ENCODE results near the gene PAPPA.

The PAPPA gene

DNA sequence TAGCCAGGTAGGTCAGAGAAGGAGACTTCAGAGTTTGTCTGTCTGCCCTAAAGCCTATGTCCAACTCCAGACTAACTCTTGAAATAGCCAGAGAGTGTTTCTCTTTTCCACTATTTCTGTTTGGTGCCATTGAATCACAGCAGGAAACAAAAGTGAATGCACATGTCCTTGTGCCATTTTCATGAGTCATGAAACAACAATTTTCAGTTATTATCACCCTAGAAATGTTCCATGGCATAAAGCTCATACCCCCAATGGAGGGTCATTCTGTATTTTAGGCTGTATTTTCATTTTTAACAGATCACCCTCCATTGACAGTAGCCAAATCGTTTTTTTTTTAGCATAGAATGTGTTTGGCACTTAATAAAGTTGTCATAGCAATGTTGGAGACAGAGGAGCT lies 124.7 kb downstream of the PAPPA start:
- DNase-seq = no peak

DNA sequence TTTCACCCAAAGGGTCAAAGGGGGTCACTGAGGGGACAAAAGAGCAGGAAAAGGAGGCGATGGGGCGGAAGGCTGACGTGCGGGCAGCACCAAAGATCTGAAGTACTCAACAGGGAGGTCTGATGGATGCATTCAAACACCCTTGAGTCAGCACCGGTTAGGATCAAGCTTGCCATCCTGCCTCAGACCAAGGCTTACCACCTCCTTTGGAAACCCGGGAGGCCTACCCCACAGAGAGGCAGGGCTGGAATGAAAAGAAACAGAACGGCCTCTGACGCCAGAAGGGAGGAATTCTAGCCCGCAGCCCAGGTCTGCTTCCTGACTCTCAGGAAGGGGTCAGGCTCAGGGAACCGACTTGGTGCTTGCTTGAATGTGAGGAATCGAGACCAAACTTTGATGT lies 125.6 kb downstream of the PAPPA start:
- DNase-seq = no peak

DNA sequence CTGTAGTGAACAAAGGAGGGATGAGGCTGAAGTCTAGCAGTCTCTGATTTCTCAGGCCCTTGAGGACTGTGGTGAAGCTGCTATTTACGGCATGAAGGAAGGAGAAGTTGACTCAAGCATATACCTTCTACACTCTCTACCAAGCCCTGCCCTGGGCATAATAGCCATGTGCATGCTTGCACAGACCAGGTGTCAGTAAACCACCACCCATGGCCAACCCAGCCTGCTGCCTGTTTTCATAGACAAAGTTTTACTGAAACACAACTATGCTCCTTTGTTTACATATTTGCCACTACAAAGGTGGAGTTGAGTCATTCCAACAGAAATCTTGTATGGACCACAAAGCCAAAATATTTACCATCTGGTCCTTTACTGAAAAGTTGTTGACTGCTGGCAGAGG lies 126.9 kb downstream of the PAPPA start:
- no peak for DNase-seq

DNA sequence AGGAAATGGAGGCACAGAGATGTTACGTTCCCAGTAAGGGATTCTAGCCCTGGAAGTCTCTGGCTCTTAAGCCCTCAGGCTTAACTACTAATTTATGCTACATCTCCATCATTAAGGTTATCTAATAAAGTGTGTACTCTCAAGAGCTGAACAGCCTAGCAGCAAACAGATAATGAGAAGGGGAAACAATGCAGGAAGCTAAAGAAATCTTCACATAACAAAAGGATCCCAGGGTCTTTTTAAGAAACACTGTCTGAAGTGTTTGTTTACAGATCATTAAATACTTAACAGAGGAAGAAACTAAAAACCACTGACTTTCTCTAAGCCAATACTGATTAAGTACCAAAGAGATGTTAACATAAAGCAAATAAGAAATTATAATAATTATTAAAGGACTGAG lies 129.0 kb downstream of the PAPPA start:
- DNase-seq = no peak

DNA sequence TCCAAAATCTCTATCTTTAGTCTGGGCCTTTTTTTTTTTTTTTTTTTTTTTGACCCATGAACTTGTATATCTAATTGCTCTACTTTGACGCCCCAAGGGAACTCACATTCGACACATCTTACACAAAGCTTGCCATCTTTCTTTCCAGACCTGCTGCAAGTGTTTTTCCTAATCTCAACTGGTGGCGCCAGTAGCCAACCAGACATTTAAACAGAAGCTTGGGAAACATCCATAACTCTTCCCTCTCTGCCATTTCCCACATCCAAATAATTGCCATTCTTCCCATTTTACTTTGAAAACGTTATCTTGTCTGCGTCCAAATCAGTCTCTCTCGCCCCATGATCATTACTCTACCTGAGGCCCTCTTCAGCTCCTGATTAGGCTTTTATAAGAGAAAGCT lies 130.9 kb downstream of the PAPPA start:
- DNase-seq = no peak

DNA sequence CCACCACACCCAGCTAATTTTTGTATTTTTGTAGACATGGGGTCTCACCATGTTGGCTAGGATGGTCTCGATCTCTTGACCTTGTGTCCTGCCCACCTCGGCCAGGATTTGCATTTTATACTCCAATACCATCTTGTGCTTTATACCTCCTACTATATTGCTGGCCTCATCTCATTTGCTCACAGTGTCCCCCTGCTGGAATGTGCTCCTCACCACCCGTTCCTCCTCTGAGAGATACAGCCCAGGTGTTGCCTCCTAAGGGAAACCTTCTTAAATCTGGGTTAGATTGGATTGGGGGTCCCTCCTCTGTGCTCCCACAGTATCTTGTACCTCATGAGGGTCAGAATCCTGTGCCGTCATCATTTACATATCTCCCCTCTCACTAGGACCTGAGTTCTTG lies 131.7 kb downstream of the PAPPA start:
- DNase-seq = no peak

DNA sequence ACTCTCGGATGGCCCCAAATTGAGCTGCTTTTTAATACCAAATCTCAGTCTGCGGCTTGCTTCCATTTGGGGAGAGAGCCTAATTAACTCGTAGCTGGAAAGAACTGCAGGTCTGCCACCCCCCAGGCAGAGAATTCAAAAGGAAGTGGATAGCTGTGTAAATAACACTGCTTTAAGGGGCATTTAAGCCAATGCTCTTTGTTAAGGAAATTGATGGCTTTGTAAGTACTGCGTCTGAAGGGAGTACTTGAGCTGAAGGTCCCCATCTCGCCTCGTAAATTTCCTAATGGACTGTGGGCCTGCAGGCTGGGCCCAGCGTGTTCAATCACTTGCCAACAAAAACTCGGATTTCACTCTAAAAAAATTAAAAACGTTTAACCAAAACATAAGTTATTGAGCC lies 132.7 kb downstream of the PAPPA start:
- no peak for DNase-seq

DNA sequence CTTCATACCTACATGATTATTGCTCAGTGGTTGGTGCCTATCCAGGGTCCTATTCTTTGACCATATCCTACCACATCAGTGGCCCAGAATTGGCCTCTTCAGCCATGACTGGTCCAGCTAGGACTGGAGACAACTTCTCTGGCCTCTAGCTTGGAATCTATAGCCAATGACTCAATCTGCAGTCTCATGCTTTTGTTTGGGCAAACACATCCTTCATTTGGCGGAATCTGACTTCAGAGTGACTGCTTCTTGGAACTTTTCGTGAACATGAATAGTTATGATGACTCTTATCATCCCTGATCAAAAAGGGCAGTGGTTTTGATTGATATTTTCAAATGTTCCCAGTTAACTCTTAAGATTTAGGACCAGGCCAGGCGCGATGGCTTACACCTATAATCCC lies 134.1 kb downstream of the PAPPA start:
- no peak for DNase-seq

DNA sequence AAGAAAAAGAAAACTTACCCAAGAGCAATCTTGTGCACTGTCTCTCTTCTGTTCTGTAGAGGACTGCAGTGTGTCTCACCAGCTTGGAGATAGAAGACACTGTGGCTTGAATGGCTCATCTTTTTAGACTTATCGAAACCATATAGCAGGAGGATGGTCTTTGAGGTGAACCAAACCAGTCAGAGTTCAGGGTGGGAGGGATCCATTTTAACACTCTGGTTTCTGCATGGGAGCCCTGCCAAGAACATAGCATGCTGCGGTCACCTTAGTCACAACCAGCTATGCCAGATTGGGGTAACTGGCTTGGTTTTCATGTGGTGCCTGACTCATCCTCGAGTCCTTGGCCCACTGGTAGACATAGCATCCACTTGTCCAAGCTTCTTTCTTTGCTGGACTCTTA lies 135.1 kb downstream of the PAPPA start:
- DNase-seq = no peak

DNA sequence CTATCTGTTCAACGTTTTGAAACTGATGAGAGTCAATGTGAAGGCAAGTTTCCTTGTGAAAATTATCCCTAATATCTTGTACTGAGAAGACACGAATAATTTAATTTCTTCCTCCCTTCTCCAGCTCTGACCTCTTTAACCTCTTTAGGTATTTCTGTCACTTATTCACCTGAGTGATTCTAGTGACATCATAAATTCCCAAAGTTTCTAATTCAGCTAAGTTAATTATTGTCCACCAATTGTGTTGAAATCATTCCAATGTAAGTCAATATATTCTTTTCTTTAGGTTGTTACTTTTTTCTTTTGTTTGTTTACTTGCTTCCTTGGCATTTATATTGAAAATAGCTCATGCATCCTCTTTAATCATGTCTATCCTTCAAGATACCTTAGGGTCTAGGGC lies 143.8 kb downstream of the PAPPA start:
- DNase-seq = no peak

DNA sequence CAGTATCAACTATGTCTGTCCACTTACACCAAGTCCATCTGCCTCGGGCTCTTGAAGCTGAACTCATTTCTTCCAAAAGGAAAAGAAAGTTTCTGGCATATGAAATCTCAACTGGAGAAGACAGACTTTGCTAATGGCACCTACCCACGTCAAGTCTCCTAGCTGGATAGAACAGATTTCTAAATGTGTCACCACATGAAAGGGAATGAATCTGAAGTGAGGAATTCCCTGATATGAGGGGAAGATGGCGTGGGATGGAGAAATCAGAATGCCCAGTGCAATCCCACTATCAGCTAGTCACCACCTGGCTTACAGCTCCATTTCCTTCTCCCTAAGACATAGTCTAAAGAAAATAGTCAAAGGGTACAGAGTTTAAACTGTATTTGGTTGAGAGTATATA lies 144.7 kb downstream of the PAPPA start:
- DNase-seq = no peak

DNA sequence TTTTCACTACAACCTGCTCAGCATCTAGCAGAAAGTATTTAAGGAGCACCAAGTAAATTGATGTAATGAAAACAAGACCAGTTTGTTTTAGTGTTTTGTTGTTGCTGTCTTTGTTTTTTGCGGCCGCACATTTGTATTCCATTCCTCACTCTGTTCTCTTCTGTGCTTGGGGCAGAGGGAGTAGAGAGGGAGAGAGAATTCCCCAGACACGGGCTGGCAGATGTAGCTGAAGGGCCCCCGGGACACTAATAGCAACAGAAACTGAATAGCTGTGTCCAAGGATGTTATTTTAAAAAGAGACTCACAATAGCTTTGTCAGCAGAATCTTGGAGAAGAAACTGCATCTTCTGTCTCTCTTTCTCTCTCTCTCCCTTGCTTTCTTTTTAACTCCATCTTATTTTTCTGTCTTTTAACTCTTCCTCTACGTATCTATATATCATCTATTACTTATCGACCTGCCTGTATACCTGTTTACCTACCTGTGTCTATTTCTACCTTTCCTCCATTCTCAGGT lies 145.3 kb downstream of the PAPPA start:
- no peak for DNase-seq

DNA sequence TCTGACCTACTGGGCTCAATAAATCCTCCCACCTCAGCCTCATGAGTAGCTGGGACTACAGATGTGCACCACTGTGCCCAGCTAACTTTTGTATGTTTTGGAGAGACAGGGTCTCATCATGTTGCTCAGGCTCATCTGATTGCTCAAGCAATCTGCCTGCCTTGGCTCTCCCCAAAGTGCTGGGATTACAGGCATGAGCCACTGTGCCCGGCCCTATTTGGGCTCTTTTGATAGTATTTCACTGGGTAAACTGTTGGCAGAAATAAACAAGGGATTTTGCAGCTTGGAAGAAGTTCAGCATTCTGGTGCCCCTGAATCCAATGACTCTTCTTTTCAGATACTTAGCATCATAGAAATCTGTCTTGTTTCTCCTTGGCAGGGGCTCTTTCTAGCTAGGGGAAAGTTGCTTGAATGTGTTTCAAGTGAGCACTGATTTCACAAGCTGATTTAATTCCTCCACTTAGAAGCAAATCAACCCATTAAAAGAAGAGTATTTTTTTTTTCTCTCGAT lies 146.8 kb downstream of the PAPPA start:
- DNase-seq = no peak

DNA sequence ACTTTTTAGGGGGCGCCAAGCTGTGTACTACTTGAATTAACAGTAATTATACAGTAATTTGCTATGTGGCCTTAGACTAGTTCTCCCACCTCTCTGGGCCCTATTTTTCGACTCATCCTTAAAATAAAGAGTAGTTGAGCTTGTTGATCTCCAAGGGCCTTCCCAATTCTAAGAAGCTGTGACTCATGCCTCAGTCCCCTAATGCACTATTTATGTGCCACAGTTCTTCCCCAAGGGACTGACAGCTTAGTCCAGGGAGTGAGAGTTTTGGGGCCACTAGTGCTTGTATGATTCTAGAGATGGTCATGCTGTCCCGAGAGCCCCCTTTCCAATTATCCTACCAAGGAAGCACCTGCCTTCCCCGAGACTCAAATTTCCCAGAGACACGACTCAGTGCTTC lies 149.7 kb downstream of the PAPPA start:
- no peak for DNase-seq

DNA sequence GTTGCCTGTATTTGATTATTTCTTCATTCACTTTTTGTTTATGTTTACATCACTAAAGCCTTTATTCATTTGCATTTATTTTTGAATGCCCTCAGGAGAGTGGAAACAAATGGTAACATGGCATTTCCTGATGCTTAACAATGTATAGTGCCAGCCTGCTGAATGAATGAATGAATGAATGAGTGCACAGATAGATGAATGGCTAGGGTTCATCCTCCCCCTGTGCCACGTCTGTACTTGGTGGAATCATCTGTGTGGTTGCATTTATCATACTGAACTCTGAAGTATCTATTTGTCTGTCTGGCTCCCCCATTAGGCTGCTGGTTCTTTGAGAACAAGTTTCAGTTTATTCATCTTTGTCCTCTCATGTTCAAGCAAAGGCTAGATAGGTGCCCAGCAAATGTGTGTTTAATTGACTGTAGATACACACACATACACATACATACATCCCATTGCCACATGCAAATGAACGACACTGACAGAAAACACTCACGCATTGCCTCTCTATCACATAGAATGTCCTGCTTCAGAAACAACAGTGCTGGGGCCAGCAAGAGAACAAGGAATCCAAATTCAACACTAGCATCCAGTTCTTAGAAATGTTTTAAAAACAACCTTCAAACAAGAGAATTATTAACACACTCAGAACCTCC lies 150.4 kb downstream of the PAPPA start:
- DNase-seq = no peak

DNA sequence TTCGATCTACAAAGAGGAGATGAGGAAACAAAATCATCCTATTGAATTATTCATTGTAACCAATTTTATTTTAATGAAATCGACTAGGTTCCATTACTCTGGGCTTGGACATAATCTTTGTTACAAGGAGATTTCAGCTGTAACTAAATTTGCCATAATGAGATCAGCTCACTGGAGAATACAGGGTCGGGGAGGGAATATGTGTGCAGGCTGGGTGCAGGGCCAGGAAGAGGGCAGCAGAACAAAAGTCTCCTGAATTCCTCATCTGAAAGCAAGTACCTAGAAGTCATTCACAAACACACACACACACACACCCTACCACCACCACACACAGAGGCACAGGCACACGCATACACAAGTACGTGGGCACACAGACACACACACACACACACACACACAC lies 151.2 kb downstream of the PAPPA start:
- no peak for DNase-seq

DNA sequence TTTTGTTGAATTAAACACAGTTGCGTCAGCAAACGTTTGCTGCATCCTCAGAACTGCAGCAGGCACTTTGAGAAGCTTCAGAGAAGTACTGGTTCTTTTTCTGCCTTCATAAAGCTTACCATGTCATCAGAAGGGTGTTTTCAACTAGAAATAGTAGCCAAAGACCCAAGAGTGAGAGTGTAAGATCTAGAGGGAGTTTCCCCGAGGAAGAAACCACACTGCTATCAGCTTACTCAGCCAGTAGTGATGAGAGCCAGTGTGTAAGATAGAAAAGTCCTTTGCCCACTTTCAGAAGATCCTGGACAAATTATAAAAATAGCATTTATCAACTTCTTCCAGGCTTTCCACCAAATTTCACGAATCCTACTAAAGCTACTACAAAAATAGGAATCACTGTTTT lies 154.5 kb downstream of the PAPPA start:
- no peak for DNase-seq

DNA sequence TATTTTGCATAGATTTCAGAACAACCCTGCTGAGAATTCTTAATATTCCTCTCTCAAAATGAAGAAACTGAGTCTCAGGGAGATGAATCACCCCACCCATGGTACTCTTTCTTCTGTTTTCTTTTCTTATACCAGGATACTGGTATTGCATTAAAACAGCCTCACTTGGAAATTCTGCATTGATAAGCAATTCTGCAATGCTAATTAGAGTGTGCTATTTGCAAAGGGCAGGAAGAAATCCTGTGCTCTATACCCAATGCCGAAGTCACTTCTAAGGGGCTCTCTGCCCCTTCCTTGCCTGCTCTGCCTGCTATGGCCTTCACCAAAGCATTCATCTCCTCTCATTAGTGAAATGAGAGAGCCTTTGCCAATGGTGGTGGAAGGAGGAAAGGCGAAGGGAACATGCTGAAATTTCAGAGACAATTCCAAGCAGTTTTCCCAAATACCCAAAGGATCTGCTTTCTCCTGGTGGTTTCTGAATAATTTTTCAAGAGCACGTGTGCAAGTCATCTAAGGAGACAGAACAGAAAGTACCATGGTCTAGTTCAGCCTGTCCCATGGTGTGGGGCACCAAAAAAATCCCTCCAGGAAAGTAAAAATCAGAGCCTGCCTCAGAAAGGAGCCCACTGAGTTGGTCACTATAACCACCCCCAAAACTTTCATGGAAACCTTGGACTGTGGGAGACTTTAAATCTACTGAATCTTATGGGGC lies 156.5 kb downstream of the PAPPA start:
- no peak for DNase-seq

DNA sequence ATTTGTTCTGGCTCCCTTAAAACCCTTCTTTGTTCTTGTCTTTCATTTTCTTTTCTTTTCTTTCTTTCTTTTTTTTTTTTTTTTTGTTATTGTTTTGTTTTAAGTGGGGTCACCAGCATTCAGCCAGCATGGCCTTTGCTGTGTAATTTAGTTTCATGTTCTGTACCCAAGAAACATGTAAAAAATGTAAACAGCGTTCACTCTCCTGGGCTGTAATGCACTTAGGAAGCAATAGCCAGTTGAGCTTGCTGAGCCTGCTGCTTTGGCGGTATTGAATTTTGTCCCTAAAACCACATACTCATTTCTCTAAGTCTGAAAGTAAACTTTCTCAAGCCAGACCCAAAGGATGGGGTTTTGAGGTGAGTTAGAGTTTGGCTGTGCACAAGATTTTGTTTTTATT lies 158.6 kb downstream of the PAPPA start:
- DNase-seq = no peak

DNA sequence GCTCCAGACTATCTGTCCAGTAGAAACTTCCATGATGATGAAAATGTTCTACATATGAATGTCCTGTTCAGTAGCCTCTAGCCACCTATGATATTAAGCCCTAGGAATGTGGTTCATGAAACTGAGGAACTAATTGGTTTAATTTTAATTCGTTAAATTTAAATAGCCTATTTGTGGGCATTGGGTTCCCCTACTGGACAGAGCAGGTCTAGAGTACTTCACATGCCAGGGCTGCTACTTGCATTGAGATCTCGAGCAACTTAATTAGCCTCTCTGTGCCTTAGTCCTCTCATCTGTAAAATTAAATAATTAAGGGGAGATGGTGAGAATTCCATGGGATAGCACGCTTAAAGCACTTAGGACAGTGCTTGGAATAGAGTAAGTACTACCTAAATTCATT lies 160.0 kb downstream of the PAPPA start:
- DNase-seq = no peak

DNA sequence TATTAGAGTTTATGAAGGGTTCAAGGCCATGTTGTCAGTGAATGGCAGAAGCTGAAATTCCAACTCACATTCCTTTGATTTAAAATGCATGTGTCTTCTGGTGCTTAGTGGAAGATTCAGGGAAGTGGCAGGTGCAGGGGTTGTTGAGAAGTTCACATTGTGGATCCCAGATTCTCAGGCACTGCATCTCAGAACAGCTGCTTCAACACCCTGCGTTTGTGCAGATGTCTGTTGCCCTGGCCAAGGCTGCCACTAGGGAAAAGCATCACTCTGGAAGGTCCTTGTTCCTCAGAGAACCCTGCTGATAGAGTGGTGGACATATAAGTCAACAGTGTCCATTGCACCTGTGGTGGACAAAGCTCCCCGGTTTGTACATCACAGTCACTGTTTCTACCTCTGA lies 162.7 kb downstream of the PAPPA start:
- no peak for DNase-seq

DNA sequence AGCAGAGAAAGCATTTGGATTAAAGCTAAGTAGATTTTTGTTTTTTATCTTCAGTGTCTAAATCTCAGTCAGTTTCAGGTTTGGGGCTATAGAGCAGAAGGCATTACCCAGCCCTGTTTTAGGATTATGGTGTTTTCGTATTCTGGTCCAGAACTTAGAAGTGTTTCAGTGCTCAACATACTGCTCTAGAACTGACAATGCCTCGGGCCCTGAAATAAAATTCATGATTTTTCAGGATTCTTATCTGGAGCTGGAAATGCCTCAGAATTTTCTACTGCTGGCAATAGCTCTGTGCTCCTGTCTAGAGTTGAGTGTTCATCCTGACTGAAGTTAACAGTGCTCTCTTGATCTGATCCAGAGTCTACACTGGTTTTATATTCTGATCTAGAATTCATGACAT lies 163.9 kb downstream of the PAPPA start:
- DNase-seq = no peak

DNA sequence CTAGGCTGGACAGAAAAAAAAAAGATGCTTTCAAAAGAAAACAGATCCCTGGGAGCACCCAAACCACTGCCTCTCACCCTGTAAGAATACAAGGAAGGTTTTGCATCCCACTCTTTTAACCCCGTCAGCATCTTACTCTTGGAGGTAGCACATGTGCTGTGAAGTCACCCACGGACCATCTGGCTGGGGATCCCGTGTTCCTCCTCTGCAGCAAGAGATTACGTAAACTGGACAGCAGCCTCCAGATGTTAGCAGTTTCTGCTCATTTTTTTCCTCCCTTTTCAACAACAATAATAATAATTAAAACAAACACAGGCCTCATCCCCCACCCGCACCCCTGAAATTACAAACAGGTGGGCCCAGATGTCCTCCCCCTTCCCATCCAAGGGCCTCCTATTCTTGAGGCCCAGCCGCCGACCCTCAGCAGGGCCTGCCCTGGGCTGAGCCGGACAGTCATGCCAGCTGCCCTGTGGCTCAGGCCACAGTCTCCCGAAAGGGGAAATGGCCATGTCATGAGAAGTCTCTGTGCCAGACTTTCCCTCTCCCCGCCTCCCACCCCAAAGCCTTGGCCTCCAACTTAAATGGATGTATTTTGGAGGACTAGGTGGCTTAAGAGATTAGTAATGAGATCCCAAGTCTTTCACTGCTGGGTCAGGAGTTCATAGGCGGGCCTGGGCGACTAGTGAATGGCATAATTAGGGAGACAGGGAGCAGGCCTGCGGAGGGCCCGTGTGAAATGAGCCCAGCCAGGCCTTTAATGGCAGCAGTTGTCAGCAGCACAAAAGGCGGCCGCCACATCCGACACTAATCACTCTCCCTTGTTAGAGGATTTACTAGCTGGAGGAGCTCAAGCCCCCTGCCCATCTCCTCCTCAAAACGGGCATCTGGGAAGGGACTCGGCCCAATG lies 165.1 kb downstream of the PAPPA start:
- DNase-seq = no peak

DNA sequence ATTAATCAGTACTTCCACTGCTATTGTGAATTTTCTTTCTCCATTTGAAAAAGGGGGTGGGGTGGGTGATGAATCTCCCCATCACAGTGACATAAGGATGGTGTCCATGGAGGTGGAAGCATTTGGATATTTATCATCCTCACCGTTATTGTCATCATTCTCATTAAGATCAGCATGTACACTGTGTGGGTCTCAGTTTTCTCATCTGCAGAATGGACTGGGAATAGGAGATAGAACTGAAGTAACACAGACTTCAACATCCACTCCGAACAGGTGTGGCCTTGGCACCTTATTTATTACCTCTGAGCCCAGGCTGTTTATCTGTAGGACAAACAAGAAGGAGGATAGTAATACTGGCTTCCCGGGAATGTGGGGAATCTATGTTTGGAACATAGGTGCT lies 165.9 kb downstream of the PAPPA start:
- DNase-seq = no peak

Measured in NCI-H1694 (cell line).